Psoas muscle (tissue), 8 donors: Measurements from ENCODE around the gene RBM44. TPM values are rescaled to one million over a fixed set of nuclear protein-coding genes. Genes with fewer than 3 reads are reported as not detected.
"Not testable (repeated sequence)": the region's sequence is repeated elsewhere in the genome, so short reads cannot be mapped to it uniquely, and the experiment has no call there.

ENCODE experiments used
- ATAC-seq, 4 donors: fragments of 200-7000 bp; cut with Tn5 transposase; one replicate each; pipeline ENCODE4 v1.9.1; 2020; ENCODE audit warnings: moderate library complexity in 3 of 4, mild to moderate bottlenecking in 2 of 4
- DNase-seq, 2 donors: peaks; one replicate each; pipeline ENCODE4 v3.0.0-alpha.2; 2020
- H3K27ac ChIP-seq: fragments of 200-600 bp; one replicate; pipeline ENCODE4 v1.8.0; 2022
- H3K27me3 ChIP-seq, 3 donors: fragments of 200-600 bp in 1 of 3; one replicate each; pipeline versions ENCODE4 v1.6.1 to v1.8.0; 2013 to 2022; ENCODE audit warnings: low read length in 2 of 3, mild to moderate bottlenecking in 2 of 3, moderate library complexity in 1 of 3; ENCODE audit not compliant: insufficient read depth in 3 of 3
- H3K36me3 ChIP-seq, 2 donors: fragments of 200-600 bp in 1 of 2; one replicate each; pipeline versions ENCODE4 v1.6.1 to v1.8.0; 2013 to 2022; ENCODE audit warnings: low read depth in 1 of 2, mild to moderate bottlenecking in 1 of 2, moderate library complexity in 1 of 2; ENCODE audit not compliant: insufficient read depth in 1 of 2
- H3K4me1 ChIP-seq: fragments of 200-600 bp; one replicate; pipeline ENCODE4 v1.8.0; 2022
- H3K4me3 ChIP-seq: fragments of 200-600 bp; one replicate; pipeline ENCODE4 v1.8.0; 2022; ENCODE audit warnings: mild to moderate bottlenecking
- H3K9me3 ChIP-seq: fragments of 200-600 bp; one replicate; pipeline ENCODE4 v1.8.0; 2022
- WGBS, 3 donors: extraction: QIAGEN DNeasy Blood & Tissue Kit; methylation state at CpG; one replicate each; pipeline versions ENCODE4 v1.1.6 to v1.1.7; 2013; 5-methylcytosine and 5-hydroxymethylcytosine counted together
- intact Hi-C, 2 donors: fragments of 100-400 bp; cut with DNase I; formaldehyde crosslinking; loops; one replicate each; pipeline versions ENCODE4 v1.11.0 to v1.14.2; 2022
- polyA plus RNA-seq, 3 donors: library from polyadenylated mRNA; stranded (reverse); fragments of 200-250 nt; gene quantifications; one replicate each; pipeline ENCODE4 v1.2.3, GENCODE V29; 2013
- total RNA-seq, 4 donors: library from RNA; stranded (reverse); fragmentation: NEBNext Ultra II Directional in 2 of 4; extraction: Animal tissue kit (Norgen Biotek cat#: 25700) in 2 of 4; gene quantifications; one replicate each; pipeline versions ENCODE4 v1.2.1 to v1.2.4, GENCODE V29; 2021 to 2023
- TF ChIP-seq, protein P1 (sequence below): fragments of 200-600 bp; IDR thresholded peaks from one replicate; pipeline ENCODE4 v1.8.0; 2022; ENCODE audit warnings: antibody characterized with exemption
- donor health status: healthy with polysubstance abuse.
- donor health status: DM: no; HTN: no; CAD: no; lungs with moderate emphysema.
- donor health status: Bipolar disorder and iron deficiency.
- donor health status: healthy.
- donor health status: DM: yes; HTN: yes; CAD: no.
- donor health status: DM: no; HTN: no; CAD: no.
- donor health status: DM: no; HTN: no; CAD: no.
- donor health status: DM: yes; HTN: yes; CAD: no.

The RBM44 gene
- total and polyA plus RNA-seq, 7 donors, result 0.06 to 0.58 (median 0.38) TPM

DNA sequence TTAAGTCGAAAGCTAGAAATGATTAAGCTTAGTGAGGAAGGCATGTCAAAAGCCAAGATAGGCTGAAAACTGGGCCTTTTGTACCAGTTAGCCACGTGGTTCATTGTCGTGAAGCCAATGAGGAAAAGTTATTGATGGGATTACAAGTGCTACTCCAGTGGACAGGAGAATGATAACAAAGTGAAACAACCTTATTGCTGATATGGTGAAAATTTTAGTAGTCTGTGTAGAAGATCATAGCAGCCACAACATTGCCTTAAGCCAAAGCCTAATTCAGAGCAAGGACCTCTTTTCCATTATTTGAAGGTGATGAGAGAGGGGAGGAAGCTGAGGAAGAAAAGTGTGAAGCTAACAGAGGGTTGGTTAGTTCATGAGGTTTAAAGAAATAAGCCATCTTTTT is 36.8 kb downstream of the RBM44 start:
- Histone ChIP-seq H3K27ac (no peak overlapping the region), H3K36me3 (no peaks in the 10 kb centered on the region), H3K9me3 (no peaks in the 10 kb centered on the region), H3K4me1 (no peaks in the 10 kb centered on the region), H3K4me3 (no peak overlapping the region), H3K27me3 (no peaks in the 10 kb centered on the region)
- DNase-seq, result no peak
- WGBS, 3 donors, result 71 to 87% (median 74%) methylated on average over 3 of the region's 3 CpGs
- intact Hi-C loops, result no loop called here
- ATAC-seq, result no peak
- TF ChIP-seq, protein P1, sequence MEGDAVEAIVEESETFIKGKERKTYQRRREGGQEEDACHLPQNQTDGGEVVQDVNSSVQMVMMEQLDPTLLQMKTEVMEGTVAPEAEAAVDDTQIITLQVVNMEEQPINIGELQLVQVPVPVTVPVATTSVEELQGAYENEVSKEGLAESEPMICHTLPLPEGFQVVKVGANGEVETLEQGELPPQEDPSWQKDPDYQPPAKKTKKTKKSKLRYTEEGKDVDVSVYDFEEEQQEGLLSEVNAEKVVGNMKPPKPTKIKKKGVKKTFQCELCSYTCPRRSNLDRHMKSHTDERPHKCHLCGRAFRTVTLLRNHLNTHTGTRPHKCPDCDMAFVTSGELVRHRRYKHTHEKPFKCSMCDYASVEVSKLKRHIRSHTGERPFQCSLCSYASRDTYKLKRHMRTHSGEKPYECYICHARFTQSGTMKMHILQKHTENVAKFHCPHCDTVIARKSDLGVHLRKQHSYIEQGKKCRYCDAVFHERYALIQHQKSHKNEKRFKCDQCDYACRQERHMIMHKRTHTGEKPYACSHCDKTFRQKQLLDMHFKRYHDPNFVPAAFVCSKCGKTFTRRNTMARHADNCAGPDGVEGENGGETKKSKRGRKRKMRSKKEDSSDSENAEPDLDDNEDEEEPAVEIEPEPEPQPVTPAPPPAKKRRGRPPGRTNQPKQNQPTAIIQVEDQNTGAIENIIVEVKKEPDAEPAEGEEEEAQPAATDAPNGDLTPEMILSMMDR, result no peak

DNA sequence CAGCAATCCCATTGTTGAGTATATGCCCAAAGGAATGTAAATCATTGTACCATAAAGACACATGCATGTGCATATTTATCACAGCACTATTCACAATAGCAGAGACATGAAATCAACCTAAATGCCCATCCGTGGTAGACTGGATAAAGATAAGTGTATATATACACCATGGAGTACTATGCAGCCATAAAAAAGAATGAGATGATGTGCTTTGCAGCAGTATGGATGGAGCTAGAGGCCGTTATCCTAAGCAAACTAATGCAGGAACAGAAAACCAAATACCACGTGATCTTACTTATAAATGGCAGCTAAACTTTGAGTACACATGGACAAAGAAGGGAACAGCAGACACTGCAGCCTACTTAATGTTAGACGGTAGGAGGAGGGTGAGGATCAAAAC is 42.5 kb downstream of the RBM44 start:
- ATAC-seq (no peak), DNase-seq (no peak)
- Histone ChIP-seq H3K4me3 (no peak overlapping the region), H3K27me3 (no peaks in the 10 kb centered on the region), H3K4me1 (no peaks in the 10 kb centered on the region), H3K27ac (no peak overlapping the region), H3K9me3 (peaks cover 5% of the 10 kb centered on the region), H3K36me3 (no peaks in the 10 kb centered on the region)
- 72 to 78% (median 73%) methylated on average over 4 of the region's 4 CpGs for WGBS, 3 donors
- intact Hi-C loops, result no loop called here
- TF ChIP-seq, protein P1, result no peak

DNA sequence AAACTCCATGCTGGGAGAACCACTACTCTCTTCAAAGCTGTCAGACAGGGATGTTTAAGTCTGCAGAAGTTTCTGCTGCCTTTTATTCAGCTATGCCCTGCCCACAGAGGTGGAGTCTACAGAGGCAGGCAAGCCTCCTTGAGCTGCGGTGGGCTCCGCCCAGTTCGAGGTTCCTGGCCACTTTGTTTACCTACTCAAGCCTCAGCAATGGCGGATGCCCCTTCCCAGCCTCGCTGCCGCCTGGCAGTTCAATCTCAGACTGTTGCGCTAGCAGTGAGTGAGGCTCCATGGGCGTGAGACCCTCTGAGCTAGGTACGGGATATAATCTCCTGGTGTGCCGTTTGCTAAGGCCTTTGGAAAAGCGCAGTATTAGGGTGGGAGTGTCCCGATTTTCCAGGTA is 50.4 kb downstream of the RBM44 start:
- H3K27me3 ChIP-seq, ATAC-seq, H3K4me3 ChIP-seq, DNase-seq, H3K4me1 ChIP-seq, H3K36me3 ChIP-seq, H3K9me3 ChIP-seq, intact Hi-C loops, H3K27ac ChIP-seq: not testable (repeated sequence)
- 94 to 96% (median 95%) methylated on average over 12 of the region's 12 CpGs for WGBS, 3 donors

DNA sequence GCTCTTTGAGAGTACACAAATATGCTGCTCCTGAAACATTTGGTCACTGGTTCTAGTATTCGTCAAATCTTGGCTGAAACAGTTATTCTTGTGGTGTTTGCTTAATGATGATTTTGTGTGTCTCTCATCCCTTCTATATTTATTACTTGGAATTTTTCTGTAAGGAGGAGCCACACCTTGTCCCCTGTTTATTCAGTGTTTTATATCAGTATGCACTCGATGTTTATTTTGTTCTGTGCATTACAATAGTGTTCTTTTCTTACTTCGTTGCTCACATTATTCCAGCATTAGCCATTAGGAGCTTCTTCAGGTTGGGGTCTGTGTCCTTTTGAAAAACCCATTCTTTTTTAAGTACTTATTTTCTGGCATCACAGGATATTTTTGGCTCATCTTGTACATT is 55.7 kb downstream of the RBM44 start:
- Histone ChIP-seq H3K36me3 (no peaks in the 10 kb centered on the region), H3K27ac (no peak overlapping the region), H3K4me1 (peaks cover 6% of the 10 kb centered on the region), H3K9me3 (no peaks in the 10 kb centered on the region), H3K27me3 (no peaks in the 10 kb centered on the region), H3K4me3 (no peak overlapping the region)
- ATAC-seq, result no peak
- intact Hi-C loops, result no loop called here
- TF ChIP-seq, protein P1, result no peak
- DNase-seq, result no peak
- 81 to 88% (median 84%) methylated on average over 3 of the region's 3 CpGs for WGBS, 3 donors

DNA sequence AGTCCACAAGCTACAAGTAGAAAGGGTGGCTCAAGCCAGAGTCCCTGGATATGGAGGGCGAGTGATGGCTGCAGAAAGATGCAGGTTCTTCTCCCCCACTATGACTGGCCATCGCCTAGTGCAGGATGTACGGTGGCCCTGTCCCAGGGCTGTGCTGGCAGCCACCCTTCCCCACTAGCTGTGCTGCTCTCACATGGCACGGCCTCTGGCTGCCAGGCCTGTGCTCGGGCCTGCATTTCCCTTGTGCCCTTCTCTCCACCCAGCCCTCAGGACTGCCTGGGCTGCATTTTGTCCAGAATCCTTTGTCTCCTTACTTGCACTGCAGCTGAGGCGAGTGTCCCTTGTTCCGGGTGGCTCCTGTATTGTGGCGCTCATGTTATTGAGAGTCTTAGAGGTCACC is 59.2 kb downstream of the RBM44 start:
- TF ChIP-seq, protein P1, result no peak
- DNase-seq, result no peak
- H3K4me1 ChIP-seq, result peaks cover 20% of the 10 kb centered on the region
- no peaks in the 10 kb centered on the region for H3K9me3 ChIP-seq
- no peak overlapping the region for H3K4me3 ChIP-seq
- no peak for ATAC-seq
- H3K27ac ChIP-seq, result peak overlapping the region; percentile 93
- WGBS, 3 donors, result 74 to 90% (median 79%) methylated on average over 8 of the region's 8 CpGs
- H3K27me3 ChIP-seq, result peaks cover 0 to 2% (median 0%) of the 10 kb centered on the region in 3 donors
- H3K36me3 ChIP-seq, result no peaks in the 10 kb centered on the region
- intact Hi-C loops, result loop anchor here (2.0 to 5.0 kb wide), 7 partner anchors 65 to 407 kb away; partner anchors contain the start of genes UBE2F (in 2 of the 2) and SCLY (in 1 of the 2)
